Thoracic aorta endothelial cell (primary cell): ENCODE results near the gene IBA57. TPM values are rescaled to one million over a fixed set of nuclear protein-coding genes. Genes with fewer than 3 reads are reported as not detected.

Experiments
- small RNA-seq: library from RNA; depleted of rRNA; stranded (forward); fragments of <200 nt; gene quantifications from one replicate; pipeline ENCODE3, GENCODE V24; 2012
- total RNA-seq: library from RNA; depleted of rRNA; stranded (reverse); fragments of >200 nt; gene quantifications from 2 replicates; pipeline ENCODE4 v1.2.3, GENCODE V29; 2012

The IBA57 gene
- 5.5 and 8.2 TPM in 2 replicates for total RNA-seq

DNA sequence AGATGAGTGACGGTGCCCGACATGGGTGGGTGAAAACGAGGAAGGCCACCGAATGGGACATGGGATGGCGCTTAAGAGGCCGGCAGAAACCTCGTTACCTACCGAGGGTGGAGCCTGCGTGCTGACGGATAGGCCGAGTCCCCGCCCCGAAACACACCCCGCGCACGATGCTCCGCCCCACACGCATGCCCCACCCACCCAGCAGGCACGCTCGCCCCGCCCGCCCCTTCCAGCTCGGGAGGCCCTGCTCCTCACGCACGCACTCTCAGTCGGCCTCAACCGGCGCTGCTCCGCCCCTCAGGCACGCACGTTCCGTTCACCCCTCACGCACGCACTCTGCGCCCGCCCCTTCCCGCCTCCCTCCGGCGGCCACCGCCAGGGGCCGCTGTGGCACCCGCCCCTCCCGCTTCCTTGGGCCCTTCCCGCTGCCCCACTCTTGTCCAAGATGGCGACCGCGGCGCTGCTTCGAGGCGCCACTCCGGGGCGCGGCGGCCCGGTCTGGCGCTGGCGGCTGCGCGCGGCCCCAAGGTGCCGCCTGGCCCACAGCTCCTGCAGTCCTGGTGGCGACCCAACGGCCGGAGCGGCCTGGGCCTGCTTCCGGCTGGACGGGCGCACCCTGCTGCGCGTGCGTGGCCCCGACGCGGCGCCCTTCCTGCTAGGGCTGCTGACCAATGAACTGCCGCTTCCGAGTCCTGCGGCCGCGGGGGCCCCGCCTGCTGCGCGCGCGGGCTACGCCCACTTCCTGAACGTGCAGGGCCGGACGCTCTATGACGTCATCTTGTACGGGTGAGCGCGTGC, at the start of gene IBA57:
Gene IBA57 (plus strand): TSS at position 433 of the 798 bp plus-strand sequence. CDS start 13 bp downstream, at position 446.

DNA sequence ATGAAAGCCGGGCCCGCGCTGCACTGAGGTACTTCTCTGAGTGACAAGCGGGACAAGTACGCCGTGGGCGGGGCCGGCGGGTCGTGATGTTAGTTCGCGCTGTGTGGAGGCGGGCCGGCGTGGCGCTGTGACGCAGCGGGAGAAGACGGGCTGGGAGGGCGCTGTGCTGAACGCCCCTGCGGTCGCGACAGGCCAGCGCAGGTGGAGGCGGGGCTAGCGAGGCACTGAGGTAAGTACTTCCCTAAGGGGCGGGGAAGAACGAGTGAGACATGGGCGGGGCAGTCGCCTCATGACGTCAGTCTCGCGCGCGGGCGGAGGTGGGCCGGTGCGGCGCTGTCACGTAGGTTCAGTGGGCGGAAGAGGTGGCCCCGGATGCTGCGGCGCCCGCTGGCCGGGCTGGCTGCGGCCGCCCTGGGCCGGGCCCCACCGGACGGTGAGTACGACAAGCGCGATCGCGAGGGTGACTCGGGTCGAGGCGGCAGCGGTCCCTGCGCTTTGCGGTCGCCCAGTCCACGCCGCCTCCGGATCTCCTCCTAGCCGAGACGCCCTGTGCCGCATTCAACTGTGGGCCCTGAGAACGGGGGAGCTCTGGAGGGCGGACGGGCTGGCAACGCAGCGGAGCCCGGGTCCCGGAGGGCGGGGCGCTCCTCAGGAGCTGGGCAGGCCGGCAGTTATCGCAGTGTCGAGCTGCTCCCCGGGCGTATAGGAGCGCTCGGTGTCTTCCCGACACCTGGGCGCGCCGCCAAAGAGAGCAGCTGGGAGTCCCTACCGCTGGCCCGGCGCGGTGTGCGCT, 25.5 kb upstream of the IBA57 start, which contains the start of gene GUK1:
Gene GUK1 (plus strand): TSS at position 349 of the 793 bp plus-strand sequence. CDS start 24 bp downstream, at position 373.

GRCh38 chr1:228149406-228150119, 16.0 kb upstream of the IBA57 start, which contains the start of gene GJC2:
Gene GJC2, plus strand, starts transcription at chr1:228149930. Its CDS starts 7,829 bp downstream, at chr1:228157759.

DNA sequence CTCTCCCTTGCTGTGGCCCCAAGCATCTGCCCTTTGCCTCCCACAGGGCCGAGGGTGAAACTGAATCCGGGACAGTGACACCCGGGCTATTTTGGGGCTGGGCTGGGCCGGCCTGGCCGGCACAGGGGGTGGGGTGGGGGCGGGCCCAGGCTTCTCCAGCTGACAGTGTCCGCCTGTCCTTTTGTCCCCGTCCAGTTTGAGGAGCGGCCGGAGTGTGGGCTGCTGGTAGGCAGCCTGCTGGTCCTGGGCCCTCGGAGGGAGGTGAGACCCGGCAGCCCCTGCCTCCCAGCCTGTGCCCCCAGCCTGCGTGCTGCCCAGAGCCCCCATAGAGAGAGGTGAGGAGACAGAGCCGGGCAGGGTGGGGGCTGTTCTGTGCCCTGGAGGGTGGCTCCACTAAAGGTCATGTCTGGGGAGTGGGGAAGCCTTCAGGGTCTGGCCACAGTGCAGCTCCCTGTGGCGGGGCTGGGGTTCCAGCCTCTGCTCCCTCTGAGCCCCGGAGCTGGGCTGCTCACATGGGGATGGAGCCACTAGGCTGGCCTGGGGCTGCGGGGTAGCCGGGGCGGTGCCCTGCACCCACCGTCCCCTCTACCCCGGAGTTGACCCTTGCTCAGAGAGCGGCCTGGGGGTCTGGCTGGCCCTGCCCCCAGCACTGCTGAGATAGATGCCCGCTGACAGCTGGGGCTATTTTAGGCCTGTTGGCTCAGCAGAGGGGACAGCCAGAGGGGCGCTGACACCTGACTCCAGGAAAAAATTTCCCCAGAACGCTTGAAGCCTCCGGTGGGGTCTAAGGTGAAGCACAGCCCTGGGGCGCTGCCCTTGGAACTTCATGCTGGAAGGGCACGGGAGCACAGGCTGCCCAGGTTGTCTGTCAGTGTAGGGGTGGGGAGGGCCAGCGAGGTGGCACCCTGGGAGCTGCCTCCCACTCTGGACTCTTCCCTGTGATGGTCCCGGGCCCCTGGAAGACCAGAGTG, 42.5 kb downstream of the IBA57 start, which contains the start of gene OBSCN:
Gene OBSCN (plus strand): TSS at position 194 of the 971 bp plus-strand sequence. CDS start 3,740 bp downstream, outside the sequence.

Small RNA genes within 50 kb of the gene (small RNA-seq; reads per million reads assigned to genes)
- gene AL359510.1, result not detected

Other genes with a start within 250 kb of the IBA57 start
- 1.1 and 2.7 TPM in 2 replicates for gene WNT9A, start 217.9 kb upstream of the IBA57 start, total RNA-seq
- not detected in 2 replicates for gene WNT3A, start 158.8 kb upstream of the IBA57 start, total RNA-seq
- gene ARF1, start 83.1 kb upstream of the IBA57 start, total RNA-seq, result 316 and 396 TPM in 2 replicates
- gene C1orf35, start 62.5 kb upstream of the IBA57 start, total RNA-seq, result 7.3 and 10.1 TPM in 2 replicates
- gene MRPL55, start 56.5 kb upstream of the IBA57 start, total RNA-seq, result 28.1 and 32.4 TPM in 2 replicates
- gene GUK1, start 25.5 kb upstream of the IBA57 start, total RNA-seq, result 224 and 243 TPM in 2 replicates
- gene GJC2, start 15.9 kb upstream of the IBA57 start, total RNA-seq, result 0.57 and 0.93 TPM in 2 replicates
- gene OBSCN, start 42.2 kb downstream of the IBA57 start, total RNA-seq, result 1.4 and 1.9 TPM in 2 replicates
- 20.9 and 21.3 TPM in 2 replicates for gene TRIM11, start 241.0 kb downstream of the IBA57 start, total RNA-seq